ENCODE results near the gene GRIA1. TPM values are rescaled to one million over a fixed set of nuclear protein-coding genes. Genes with fewer than 3 reads are reported as not detected.

Gene GRIA1
- total and polyA plus RNA-seq, 2 donors (not counting 1 experiment from before 2014, with no cell fraction given) = not detected

- no peaks in the 10 kb centered on the region for H3K4me1 ChIP-seq (ENCODE audit: control insufficient read depth in 2 of 2, insufficient read depth in 2 of 2, low read length in 2 of 2)
- no peak for DNase-seq
- no peaks in the 10 kb centered on the region for H3K27me3 ChIP-seq (replicated peaks in 1 of 4; ENCODE audit: control extremely low read depth in 1 of 4, control insufficient read depth in 3 of 4, insufficient read depth in 4 of 4, low read length in 3 of 4)
- Mint-ChIP-seq H3K27ac (no peak overlapping the region), H3K9me3 (ENCODE audit: insufficient read depth) (no peaks in the 10 kb centered on the region), H3K4me3 (no peak overlapping the region), H3K27me3 (no peaks in the 10 kb centered on the region), H3K4me1 (no peaks in the 10 kb centered on the region)
- H2AFZ ChIP-seq (ENCODE audit: insufficient read depth, low read depth, low read length, poor library complexity, severe bottlenecking) = no peak overlapping the region
- H3K4me3 ChIP-seq (ENCODE audit: control extremely low read depth in 1 of 5, extremely low read depth in 1 of 5, insufficient read depth in 1 of 5, low read depth in 2 of 5, low read length in 4 of 5) = no peak overlapping the region
- H3K79me2 ChIP-seq (ENCODE audit: control insufficient read depth, insufficient read depth, low read length) = no peaks in the 10 kb centered on the region
- no peaks in the 10 kb centered on the region for H3K36me3 ChIP-seq (replicated peaks in 1 of 2; ENCODE audit: control extremely low read depth in 1 of 2, control insufficient read depth in 1 of 2, extremely low read depth in 1 of 2, insufficient read depth in 2 of 2, low read length in 1 of 2)
- H4K20me1 ChIP-seq (ENCODE audit: control insufficient read depth, insufficient read depth, low read length, poor library complexity, severe bottlenecking) = no peaks in the 10 kb centered on the region
- POLR2A ChIA-PET = no interaction called here
- H3K9ac ChIP-seq (ENCODE audit: low read length) = no peak overlapping the region
- no peak overlapping the region for H3K4me2 ChIP-seq (replicated peaks; ENCODE audit: low read depth, low read length, poor library complexity, severe bottlenecking)
- ATAC-seq (ENCODE audit: low read depth) = no peak
- TF ChIP-seq CTCF (IDR thresholded peaks at IDR 0.05) = no peak
- no peak for TF ChIP-seq EZH2 (IDR thresholded peaks at IDR 0.05; ENCODE audit: borderline replicate concordance, insufficient read depth, low read depth, low read length, poor library complexity, severe bottlenecking)
- no peak overlapping the region for H3K27ac ChIP-seq (ENCODE audit: low read length in 2 of 2)
- H3K9me3 ChIP-seq (ENCODE audit: control extremely low read depth in 1 of 3, control insufficient read depth in 2 of 3, insufficient read depth in 1 of 3, low read length in 2 of 3) = no peaks in the 10 kb centered on the region
- intact Hi-C loops (cut with micrococcal nuclease) = no loop called here
- CTCF ChIA-PET = no interaction called here
Observed at GRCh38 chr5:153618867-153619266, 128.4 kb downstream of the GRIA1 start.

- no peak for ATAC-seq (ENCODE audit: low read depth)
- Histone ChIP-seq H3K4me2 (replicated peaks; ENCODE audit: low read depth, low read length, poor library complexity, severe bottlenecking) (no peak overlapping the region), H3K36me3 (replicated peaks in 1 of 2; ENCODE audit: control extremely low read depth in 1 of 2, control insufficient read depth in 1 of 2, extremely low read depth in 1 of 2, insufficient read depth in 2 of 2, low read length in 1 of 2) (no peaks in the 10 kb centered on the region), H2AFZ (ENCODE audit: insufficient read depth, low read depth, low read length, poor library complexity, severe bottlenecking) (no peak overlapping the region), H3K27me3 (replicated peaks in 1 of 4; ENCODE audit: control extremely low read depth in 1 of 4, control insufficient read depth in 3 of 4, insufficient read depth in 4 of 4, low read length in 3 of 4) (no peaks in the 10 kb centered on the region), H3K9ac (ENCODE audit: low read length) (no peak overlapping the region), H3K4me1 (ENCODE audit: control insufficient read depth in 2 of 2, insufficient read depth in 2 of 2, low read length in 2 of 2) (no peaks in the 10 kb centered on the region), H3K79me2 (ENCODE audit: control insufficient read depth, insufficient read depth, low read length) (no peaks in the 10 kb centered on the region), H4K20me1 (ENCODE audit: control insufficient read depth, insufficient read depth, low read length, poor library complexity, severe bottlenecking) (no peaks in the 10 kb centered on the region), H3K4me3 (ENCODE audit: control extremely low read depth in 1 of 5, extremely low read depth in 1 of 5, insufficient read depth in 1 of 5, low read depth in 2 of 5, low read length in 4 of 5) (no peak overlapping the region), H3K9me3 (ENCODE audit: control extremely low read depth in 1 of 3, control insufficient read depth in 2 of 3, insufficient read depth in 1 of 3, low read length in 2 of 3) (no peaks in the 10 kb centered on the region), H3K27ac (ENCODE audit: low read length in 2 of 2) (no peak overlapping the region)
- intact Hi-C loops (cut with micrococcal nuclease) = no loop called here
- Mint-ChIP-seq H3K9me3 (ENCODE audit: insufficient read depth) (no peaks in the 10 kb centered on the region), H3K27me3 (no peaks in the 10 kb centered on the region), H3K4me1 (no peaks in the 10 kb centered on the region), H3K4me3 (no peak overlapping the region), H3K27ac (no peak overlapping the region)
- ChIA-PET CTCF (no interaction called here), POLR2A (no interaction called here)
- TF ChIP-seq EZH2 (IDR thresholded peaks at IDR 0.05; ENCODE audit: borderline replicate concordance, insufficient read depth, low read depth, low read length, poor library complexity, severe bottlenecking) (no peak), CTCF (IDR thresholded peaks at IDR 0.05) (no peak)
- no CpG with 5 or more reads among the region's 1 CpG for WGBS (ENCODE audit: insufficient coverage)
- no peak for DNase-seq
Observed at GRCh38 chr5:153619771-153620170, 129.3 kb downstream of the GRIA1 start.

Measured in B cell (primary cell).